ENCODE measurements around the gene TTLL3. TPM values are rescaled to one million over a fixed set of nuclear protein-coding genes. Genes with fewer than 3 reads are reported as not detected.

Gene TTLL3
- total RNA-seq, result 4.4 and 6.6 TPM in 2 replicates

DNA sequence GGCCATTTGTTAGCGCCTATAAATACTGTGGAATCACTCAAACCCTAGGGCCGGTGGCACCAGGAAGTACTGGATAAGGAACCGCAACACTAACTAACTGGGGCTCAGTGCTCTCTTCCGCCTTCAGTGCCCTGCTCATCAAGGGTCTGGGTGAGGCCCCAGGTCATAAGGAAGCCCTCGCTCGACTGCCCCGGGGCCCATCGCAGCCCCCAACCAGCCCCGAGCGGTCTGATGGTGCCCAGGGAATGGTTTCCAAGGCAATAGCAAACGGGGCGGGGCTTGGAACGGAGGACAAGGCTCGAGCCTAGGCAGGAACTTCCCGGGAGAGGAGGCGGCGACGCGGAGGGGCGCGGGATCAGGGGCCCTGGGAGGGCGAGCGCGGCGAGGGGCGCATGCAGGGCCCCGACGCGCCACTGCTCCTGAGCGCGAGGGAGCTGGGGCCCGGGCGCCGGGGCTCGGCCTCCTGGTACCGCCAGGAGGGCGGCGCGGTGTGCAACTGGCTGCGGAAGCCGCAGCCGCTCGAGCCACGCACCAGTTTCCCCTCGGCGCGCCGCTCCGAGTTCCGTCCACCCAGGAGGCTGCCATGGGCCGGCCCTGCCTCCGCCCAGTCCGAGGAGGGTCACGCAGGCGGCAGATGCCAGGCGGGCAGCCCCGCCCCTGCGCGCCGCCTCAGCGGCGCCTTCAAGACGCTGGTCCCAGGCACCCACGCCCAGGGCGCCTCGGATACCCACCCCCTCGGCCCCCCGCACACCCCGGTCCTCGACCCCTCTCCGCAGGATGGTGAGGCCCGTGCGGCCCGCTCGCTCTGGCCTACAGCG lies at the start of gene TTLL3:
TTLL3 (plus strand) TSS at position 648 of the 818 bp plus-strand sequence. CDS start 400 bp downstream, outside the sequence.

DNA sequence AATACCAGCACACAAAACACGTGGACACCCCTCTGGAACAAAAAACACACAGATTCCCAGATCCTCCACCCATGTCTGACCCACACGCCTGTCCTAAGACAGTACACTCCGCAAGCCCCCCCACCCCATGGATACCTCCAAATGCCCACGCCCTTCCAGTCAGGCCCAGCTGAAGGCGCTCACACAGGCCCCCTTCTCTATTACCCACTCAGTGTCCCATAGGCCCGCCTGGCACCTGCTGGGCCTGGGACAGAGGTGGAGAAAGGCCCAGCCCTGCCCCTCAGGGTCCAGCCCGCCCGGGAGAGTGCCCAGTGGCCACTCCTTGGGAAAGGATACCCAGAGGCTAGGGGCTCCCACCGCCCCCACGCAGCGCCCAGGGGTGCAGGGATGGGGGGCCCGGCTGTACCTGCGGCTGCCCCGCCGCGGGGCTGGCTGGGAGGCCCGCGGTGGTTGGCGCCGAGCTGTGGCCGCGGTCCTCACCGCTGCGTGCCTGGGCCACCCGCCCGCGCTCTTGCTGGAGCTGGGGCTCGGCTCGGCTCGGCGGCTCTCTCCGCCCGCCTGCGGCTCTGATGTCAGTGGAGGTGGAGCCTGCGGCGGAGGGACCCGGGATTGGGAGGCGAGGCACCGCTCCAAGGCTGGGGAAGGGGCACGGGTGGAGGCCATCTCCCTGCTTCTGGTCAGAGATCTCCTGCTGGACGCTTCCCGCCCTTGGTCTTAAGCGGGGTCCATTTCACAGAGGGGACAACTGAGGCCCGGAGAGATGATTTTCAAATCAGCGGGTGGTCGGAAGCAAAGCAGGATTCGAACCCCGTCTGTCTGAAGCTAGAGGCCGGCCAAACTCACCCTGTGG lies 40.4 kb upstream of the TTLL3 start, which contains the start of gene CAMK1:
CAMK1 (minus strand) TSS at position 522 of the 850 bp plus-strand sequence. CDS start 2,198 bp downstream, outside the sequence.

GRCh38 chr3:9792405-9793160 lies 17.5 kb upstream of the TTLL3 start, which contains the start of the genes ARPC4 and TADA3:
ARPC4 (plus strand) TSS chr3:9793082; CDS start chr3:9793122, 40 bp downstream.
TADA3 (minus strand) TSS chr3:9792473; CDS start chr3:9791466, 1,007 bp downstream.

GRCh38 chr3:9843715-9844438 lies 33.8 kb downstream of the TTLL3 start, which contains the start of gene RPUSD3:
RPUSD3 (minus strand) TSS chr3:9844008; CDS start chr3:9843990, 18 bp downstream.

DNA sequence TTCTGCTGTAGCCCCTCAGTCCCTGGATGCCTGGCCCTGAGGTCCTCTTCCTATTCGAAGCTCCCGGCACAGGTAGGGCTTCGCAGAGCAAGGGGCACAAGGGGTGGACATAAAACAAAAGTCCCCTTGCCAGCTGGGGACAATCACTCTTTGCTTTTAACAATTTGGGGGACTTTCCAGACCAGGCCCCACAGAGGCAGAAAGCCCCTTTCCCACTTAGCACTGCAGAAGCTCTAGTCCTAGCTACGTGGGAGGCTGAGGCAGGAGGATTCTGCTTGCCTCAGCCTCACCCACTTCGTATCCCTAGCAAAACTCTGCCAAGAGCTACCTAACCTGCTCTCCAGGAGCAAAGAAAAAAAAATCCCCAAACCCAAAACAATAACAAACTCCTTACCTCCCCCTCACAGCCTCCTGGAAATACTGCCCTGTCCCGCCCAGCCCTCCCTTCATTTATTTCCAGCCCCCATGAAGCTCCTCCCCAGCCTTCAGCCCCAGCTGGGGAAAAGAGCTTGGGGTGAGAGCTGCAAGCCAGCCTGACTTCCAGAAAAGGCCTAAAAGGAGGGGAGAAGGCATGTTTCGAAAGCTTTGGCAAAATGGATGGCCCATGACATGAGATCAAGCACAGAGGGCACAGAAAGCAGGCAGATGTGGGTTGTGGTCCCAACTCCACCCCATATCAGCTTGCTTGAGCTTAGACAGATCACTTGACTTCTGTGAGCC lies 69.9 kb downstream of the TTLL3 start, which contains the start of gene CIDEC:
CIDEC (minus strand) TSS at position 424 of the 720 bp plus-strand sequence. CDS start 1,767 bp downstream, outside the sequence.

Other genes starting within 250 kb of the TTLL3 start
- 19.6 and 21.4 TPM in 2 replicates for gene MTMR14, start 160.8 kb upstream of the TTLL3 start, total RNA-seq
- not detected in 2 replicates for gene CPNE9, start 106.4 kb upstream of the TTLL3 start, total RNA-seq
- 8.1 and 13.1 TPM in 2 replicates for gene BRPF1, start 78.5 kb upstream of the TTLL3 start, total RNA-seq
- gene OGG1, start 60.3 kb upstream of the TTLL3 start, total RNA-seq, result 16.2 and 17.4 TPM in 2 replicates
- gene CAMK1, start 40.3 kb upstream of the TTLL3 start, total RNA-seq, result 9.5 and 11.7 TPM in 2 replicates
- 55.0 and 65.0 TPM in 2 replicates for gene TADA3, start 17.8 kb upstream of the TTLL3 start, total RNA-seq
- gene ARPC4, start 17.2 kb upstream of the TTLL3 start, total RNA-seq, result 164 and 206 TPM in 2 replicates
- gene RPUSD3, start 33.7 kb downstream of the TTLL3 start, total RNA-seq, result 56.1 and 64.1 TPM in 2 replicates
- gene CIDEC, start 70.0 kb downstream of the TTLL3 start, total RNA-seq, result not detected in 2 replicates
- 33.5 and 51.9 TPM in 2 replicates for gene JAGN1, start 80.3 kb downstream of the TTLL3 start, total RNA-seq
- 16.6 and 19.3 TPM in 2 replicates for gene IL17RE, start 92.6 kb downstream of the TTLL3 start, total RNA-seq
- 42.2 and 42.7 TPM in 2 replicates for gene IL17RC, start 106.8 kb downstream of the TTLL3 start, total RNA-seq
- gene CRELD1, start 123.6 kb downstream of the TTLL3 start, total RNA-seq, result 17.4 and 25.5 TPM in 2 replicates
- 2.0 TPM in 2 replicates for gene PRRT3, start 142.1 kb downstream of the TTLL3 start, total RNA-seq
- gene EMC3, start 176.6 kb downstream of the TTLL3 start, total RNA-seq, result 35.2 and 37.8 TPM in 2 replicates
- gene FANCD2, start 216.2 kb downstream of the TTLL3 start, total RNA-seq, result 20.7 and 32.1 TPM in 2 replicates

All from airway epithelial cell (primary cell).